Upper lobe of left lung (tissue), 6 donors: ENCODE measurements around the gene CRACDL. TPM values are rescaled to one million over a fixed set of nuclear protein-coding genes. Genes with fewer than 3 reads are reported as not detected.

Source experiments
- ATAC-seq, 2 donors: fragments of 200-7000 bp; cut with Tn5 transposase; one replicate each; pipeline ENCODE4 v1.9.1; 2022; ENCODE audit warnings: mild to moderate bottlenecking in 2 of 2, moderate library complexity in 2 of 2; ENCODE audit not compliant: low FRiP score in 2 of 2
- DNase-seq, 2 donors: peaks; one replicate each; pipeline ENCODE4 v3.0.0-alpha.2; 2019 to 2020
- H3K27ac ChIP-seq, 4 donors: fragments of 200-600 bp; sonication (generic); one replicate each; pipeline ENCODE4 v1.5.1; 2016 to 2019
- H3K27me3 ChIP-seq, 4 donors: fragments of 200-600 bp; sonication (generic); one replicate each; pipeline ENCODE4 v1.5.1; 2017 to 2019
- H3K36me3 ChIP-seq, 4 donors: fragments of 200-600 bp; sonication (generic); one replicate each; pipeline ENCODE4 v1.5.1; 2016 to 2019
- H3K4me1 ChIP-seq, 4 donors: fragments of 200-600 bp; sonication (generic); one replicate each; pipeline ENCODE4 v1.5.1; 2018 to 2019
- H3K4me3 ChIP-seq, 4 donors: fragments of 200-600 bp; sonication (generic); one replicate each; pipeline ENCODE4 v1.5.1; 2017 to 2019; ENCODE audit warnings: mild to moderate bottlenecking in 2 of 4, moderate library complexity in 1 of 4
- H3K9me3 ChIP-seq, 4 donors: fragments of 200-600 bp; sonication (generic); one replicate each; pipeline ENCODE4 v1.5.1; 2018 to 2019
- CTCF ChIP-seq, 6 experiments: fragments of 450-650 bp in 4 of 6; fragments of 200-600 bp in 2 of 6; sonication (generic) in 2 of 6; IDR thresholded peaks; one replicate each; pipeline ENCODE4 v1.5.1; 2016 to 2019; ENCODE audit warnings: antibody characterized with exemption in 6 of 6
- EP300 ChIP-seq, 4 donors: sonication (generic); formaldehyde crosslinking; IDR thresholded peaks; one replicate each; pipeline ENCODE4 v1.5.1; 2017; ENCODE audit warnings: antibody characterized with exemption in 4 of 4, control low read depth in 2 of 4
- POLR2A ChIP-seq, 4 donors: fragments of 450-650 bp; IDR thresholded peaks; one replicate each; pipeline ENCODE4 v1.5.1; 2016 to 2017; ENCODE audit warnings: antibody characterized with exemption in 4 of 4, mild to moderate bottlenecking in 2 of 4
- POLR2AphosphoS5 ChIP-seq, 2 donors: sonication (generic); formaldehyde crosslinking; IDR thresholded peaks; one replicate each; pipeline ENCODE4 v1.5.1; 2017; ENCODE audit warnings: antibody characterized with exemption in 2 of 2
- WGBS, 2 donors: methylation state at CpG; one replicate each; pipeline ENCODE4 v1.1.5; 2017 to 2018; 5-methylcytosine and 5-hydroxymethylcytosine counted together
- total RNA-seq, 6 donors: library from RNA; depleted of rRNA in 4 of 6; stranded (reverse); fragments of >200 nt in 4 of 6; gene quantifications; one replicate each; pipeline versions ENCODE4 v1.1.0 to v1.2.1, GENCODE V29; 2016 to 2021
- donor health status: DM: no; HTN: no; CAD: no; lungs with moderate emphysema.
- donor health status: DM: no; HTN: yes; CAD: no; lungs with severe emphysema.

The CRACDL gene
- total RNA-seq, 6 donors from 2014 or later, result 14.6 to 33.4 (median 20.2) TPM

- DNase-seq (no peak), ATAC-seq (no peak)
- Histone ChIP-seq H3K27ac (no peak overlapping the region), H3K27me3 (peaks cover 0 to 15% (median 11%) of the 10 kb centered on the region in 4 donors), H3K4me1 (peaks cover 18 to 22% (median 20%) of the 10 kb centered on the region in 4 donors), H3K9me3 (no peaks in the 10 kb centered on the region), H3K4me3 (no peak overlapping the region), H3K36me3 (no peaks in the 10 kb centered on the region)
- no peak for TF ChIP-seq EP300 (IDR thresholded peaks at IDR 0.05)
- no peak for TF ChIP-seq CTCF (IDR thresholded peaks at IDR 0.05)
- no peak for TF ChIP-seq POLR2A (IDR thresholded peaks at IDR 0.05)
- TF ChIP-seq POLR2AphosphoS5 (IDR thresholded peaks at IDR 0.05), result no peak
- WGBS, 2 donors, result 88 to 100% methylated on average over 1 of the region's 1 CpG
These were observed 4.1 kb upstream of the CRACDL start for GRCh38 chr2:98940102-98940501.

GRCh38 chr2:98937906-98938305 lies 1.9 kb upstream of the CRACDL start:
- Histone ChIP-seq H3K27me3 (peaks cover 0 to 15% (median 11%) of the 10 kb centered on the region in 4 donors), H3K27ac (no peak overlapping the region), H3K36me3 (no peaks in the 10 kb centered on the region), H3K9me3 (no peaks in the 10 kb centered on the region), H3K4me1 (peaks cover 19 to 23% (median 21%) of the 10 kb centered on the region in 4 donors), H3K4me3 (no peak overlapping the region)
- 85 to 91% methylated on average over 2 of the region's 2 CpGs for WGBS, 2 donors
- no peak for ATAC-seq
- TF ChIP-seq CTCF (IDR thresholded peaks at IDR 0.05) (no peak), POLR2AphosphoS5 (IDR thresholded peaks at IDR 0.05) (no peak), POLR2A (IDR thresholded peaks at IDR 0.05) (no peak), EP300 (IDR thresholded peaks at IDR 0.05) (no peak)
- no peak for DNase-seq

- ATAC-seq (peak in 1 of 2 donors; percentile 23), DNase-seq (peak in 1 of 2 donors; percentile 89)
- Histone ChIP-seq H3K9me3 (no peaks in the 10 kb centered on the region), H3K27ac (peak overlapping the region in 1 of 4 donors; percentile 7), H3K4me1 (peaks cover 19 to 23% (median 21%) of the 10 kb centered on the region in 4 donors), H3K4me3 (peak overlapping the region; percentile 10 to 59 (median 56)), H3K27me3 (peaks cover 0 to 15% (median 11%) of the 10 kb centered on the region in 4 donors), H3K36me3 (no peaks in the 10 kb centered on the region)
- 4 to 16% methylated on average over 37 to 72 of the region's 100 CpGs for WGBS, 2 donors
- TF ChIP-seq CTCF (IDR thresholded peaks at IDR 0.05), result peak in 3 of 6 experiments; percentile 23 to 42 (median 24)
- no peak for TF ChIP-seq EP300 (IDR thresholded peaks at IDR 0.05)
These were observed 627 bp upstream of the CRACDL start for GRCh38 chr2:98936353-98937351.

GRCh38 chr2:98935111-98935770 lies 784 bp downstream of the CRACDL start:
- WGBS, 2 donors, result 16 to 24% methylated on average over 9 to 19 of the region's 19 CpGs
- Histone ChIP-seq H3K9me3 (no peaks in the 10 kb centered on the region), H3K36me3 (no peaks in the 10 kb centered on the region), H3K4me3 (peak overlapping the region; percentile 35 to 59 (median 56)), H3K27ac (no peak overlapping the region), H3K27me3 (peaks cover 0 to 15% (median 11%) of the 10 kb centered on the region in 4 donors), H3K4me1 (peaks cover 19 to 23% (median 21%) of the 10 kb centered on the region in 4 donors)
- no peak for ATAC-seq
- no peak for TF ChIP-seq CTCF (IDR thresholded peaks at IDR 0.05)
- TF ChIP-seq EP300 (IDR thresholded peaks at IDR 0.05), result no peak
- no peak for TF ChIP-seq POLR2A (IDR thresholded peaks at IDR 0.05)
- no peak for TF ChIP-seq POLR2AphosphoS5 (IDR thresholded peaks at IDR 0.05)
- no peak for DNase-seq
